ENCODE results near the gene NRXN3.

NRXN3 gene

GRCh38 chr14:79820866-79821535 is 1650.8 kb downstream of the NRXN3 start:
- DNase-seq = no peak

- DNase-seq = no peak
These were observed 1651.9 kb downstream of the NRXN3 start for GRCh38 chr14:79822034-79822433.

DNA sequence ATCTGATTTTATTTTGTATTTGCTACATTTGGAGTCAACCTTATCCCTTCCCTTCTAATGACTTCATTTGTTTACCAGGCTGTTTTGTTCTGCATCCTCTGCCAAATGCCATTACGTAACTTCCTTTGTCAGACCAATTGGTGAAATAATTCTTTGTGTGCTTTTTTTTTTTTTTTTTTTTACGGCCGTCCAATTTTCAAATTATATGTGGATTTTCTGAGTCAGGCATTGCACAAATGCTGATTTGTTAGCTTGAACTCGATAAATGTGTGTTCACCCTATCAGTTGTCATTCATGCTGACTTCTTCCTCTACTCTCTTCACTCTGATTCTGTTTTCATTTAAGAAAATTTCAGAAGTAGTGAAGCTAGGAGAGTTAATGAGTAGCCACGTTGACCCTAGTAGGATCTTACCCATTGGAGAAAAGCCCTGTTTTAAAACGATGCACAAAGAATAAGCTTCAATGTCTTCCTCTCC is 1654.9 kb downstream of the NRXN3 start:
- DNase-seq = no peak

DNA sequence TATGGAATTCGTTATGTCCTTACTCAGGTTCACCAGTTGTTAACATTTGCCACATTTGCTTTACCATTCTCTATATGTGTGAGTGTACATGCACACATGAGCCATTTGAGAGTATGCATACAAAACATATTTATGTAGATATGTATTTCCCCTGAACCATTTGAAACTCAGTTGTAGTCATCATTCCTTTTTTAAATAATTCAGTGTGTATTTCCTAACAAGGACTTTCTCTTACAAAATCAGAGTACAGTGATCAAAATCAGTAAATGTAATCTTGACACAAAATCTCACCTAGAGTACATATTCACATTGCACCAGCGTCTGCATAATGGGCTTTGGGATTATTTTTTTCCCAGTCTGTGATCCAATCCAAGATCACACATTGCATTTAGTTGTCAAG is 1656.2 kb downstream of the NRXN3 start:
- DNase-seq = no peak

DNA sequence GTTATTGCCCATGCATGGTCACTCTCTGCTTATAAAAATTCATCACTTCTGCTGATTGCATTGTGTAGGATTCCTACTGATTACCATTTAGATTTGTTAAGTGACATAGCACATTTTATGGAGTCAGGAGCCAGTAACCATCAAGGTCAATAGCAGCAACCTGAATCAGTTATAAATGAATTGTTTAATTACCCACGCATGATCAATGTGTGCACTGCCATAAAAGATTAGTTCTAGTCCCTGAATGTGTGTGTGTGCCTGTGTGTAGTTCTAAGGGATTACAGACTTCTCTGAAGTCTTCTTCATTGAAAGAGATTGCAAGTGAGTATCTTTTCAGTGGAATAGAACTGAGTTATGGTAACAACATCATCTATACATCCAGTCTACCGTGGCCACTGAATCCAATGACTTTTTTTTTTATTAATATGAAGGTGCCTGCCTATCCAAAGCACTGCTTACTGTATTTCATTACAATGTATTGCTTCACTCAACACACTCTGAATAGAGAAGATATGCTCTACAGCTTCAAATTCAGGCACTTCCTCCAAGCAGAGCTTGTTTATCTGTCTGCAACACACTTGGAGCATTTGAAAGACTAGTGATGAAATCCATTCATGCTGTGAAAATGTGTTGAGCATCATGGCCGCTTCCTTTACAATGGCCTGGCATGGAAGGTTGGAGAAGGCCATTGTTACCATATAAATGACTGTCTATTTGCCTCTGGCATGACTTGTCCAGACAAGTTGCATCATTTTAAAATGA is 1659.4 kb downstream of the NRXN3 start:
- DNase-seq = no peak

DNA sequence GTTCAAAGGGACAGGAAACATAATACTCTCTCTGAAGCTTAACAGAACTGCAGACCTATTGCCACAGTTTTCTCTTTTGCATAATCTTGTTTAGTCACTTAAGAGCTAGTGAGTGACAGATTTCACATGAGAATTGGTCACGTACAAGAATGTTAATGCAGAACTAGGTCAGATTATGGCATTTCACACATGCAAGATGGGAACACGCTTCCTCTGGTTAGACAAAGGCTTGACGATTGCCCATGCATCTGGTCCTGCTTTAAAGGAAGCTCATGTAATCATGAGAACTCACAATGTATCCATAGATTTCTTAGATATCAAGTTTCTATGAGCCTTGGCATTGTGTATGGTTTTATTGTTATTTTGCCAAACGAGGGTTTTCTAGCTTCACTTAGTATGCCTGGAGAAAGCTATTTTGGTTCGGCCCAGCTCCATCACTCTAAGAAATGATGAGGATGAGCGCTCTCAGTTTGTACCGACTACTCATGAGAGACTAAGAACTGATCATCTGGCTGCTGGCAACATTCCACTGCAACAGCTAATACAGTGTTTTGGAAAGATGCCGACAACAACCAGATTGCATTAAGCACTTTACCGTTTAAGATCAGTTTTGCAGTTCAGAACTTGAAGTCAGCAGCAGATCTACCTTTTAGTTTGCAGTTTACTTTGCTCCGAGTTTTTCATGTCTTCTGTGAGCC is 1661.2 kb downstream of the NRXN3 start:
- no peak for DNase-seq

- no peak for DNase-seq
These were observed 1663.6 kb downstream of the NRXN3 start for GRCh38 chr14:79833781-79834180.

GRCh38 chr14:79834868-79835267 is 1664.7 kb downstream of the NRXN3 start:
- no peak for DNase-seq

DNA sequence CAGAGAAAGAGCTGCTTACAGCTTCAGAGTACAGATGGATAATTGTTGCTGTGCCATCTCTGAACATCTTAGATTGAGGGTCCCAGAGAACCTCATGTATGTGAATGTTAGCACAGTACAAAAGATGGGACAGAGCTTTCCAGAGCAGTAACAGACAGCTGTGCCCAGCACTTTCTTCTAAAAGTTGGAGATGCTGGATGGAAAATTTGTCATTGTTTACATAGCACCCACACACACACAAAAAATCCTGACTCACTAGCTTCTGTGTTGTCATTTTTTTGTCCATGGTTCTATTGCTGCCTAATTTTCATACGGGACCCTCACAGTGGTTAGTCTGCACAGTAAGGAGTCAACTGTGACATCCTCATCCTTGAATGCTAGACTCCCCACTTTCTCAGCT is 1666.4 kb downstream of the NRXN3 start:
- no peak for DNase-seq

DNA sequence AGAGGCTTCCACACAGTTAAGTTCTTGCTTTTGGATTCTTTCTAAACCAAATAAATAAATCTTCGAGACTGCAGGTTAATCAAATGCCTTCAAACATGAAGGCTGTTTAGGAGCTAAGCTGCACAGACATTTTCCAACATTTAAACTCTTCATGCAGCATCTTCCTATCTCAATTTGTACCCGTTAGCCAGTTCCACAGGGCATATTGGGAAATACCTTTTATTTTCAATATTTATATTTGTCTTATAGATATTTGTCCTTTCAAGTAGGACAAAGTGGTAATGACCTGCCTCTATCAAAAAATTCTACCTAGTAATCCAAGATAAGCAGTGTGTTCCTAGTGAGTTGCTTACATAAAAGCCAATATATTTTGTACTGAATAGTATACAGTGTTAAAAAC is 1667.5 kb downstream of the NRXN3 start:
- DNase-seq = no peak

GRCh38 chr14:79840103-79840502 is 1669.9 kb downstream of the NRXN3 start:
- no peak for DNase-seq

DNA sequence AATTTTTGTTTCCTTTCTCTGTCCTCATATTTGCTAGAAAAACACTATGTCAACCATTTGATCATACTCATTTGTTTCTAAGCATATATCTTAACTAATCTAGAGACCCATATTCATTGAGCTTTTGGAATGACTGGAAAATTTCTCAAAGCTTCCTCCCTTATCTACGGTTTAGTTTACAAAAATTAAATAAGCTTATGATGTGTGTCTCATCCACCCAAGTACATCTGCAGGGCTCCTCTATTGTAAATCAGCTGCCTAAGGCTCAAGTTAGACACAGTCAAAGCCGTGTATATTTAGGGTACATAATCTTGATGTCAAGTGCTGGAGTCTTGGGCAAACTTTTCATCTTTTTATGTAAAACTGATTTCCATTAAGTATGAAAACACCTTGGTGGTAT is 1670.7 kb downstream of the NRXN3 start:
- no peak for DNase-seq

DNA sequence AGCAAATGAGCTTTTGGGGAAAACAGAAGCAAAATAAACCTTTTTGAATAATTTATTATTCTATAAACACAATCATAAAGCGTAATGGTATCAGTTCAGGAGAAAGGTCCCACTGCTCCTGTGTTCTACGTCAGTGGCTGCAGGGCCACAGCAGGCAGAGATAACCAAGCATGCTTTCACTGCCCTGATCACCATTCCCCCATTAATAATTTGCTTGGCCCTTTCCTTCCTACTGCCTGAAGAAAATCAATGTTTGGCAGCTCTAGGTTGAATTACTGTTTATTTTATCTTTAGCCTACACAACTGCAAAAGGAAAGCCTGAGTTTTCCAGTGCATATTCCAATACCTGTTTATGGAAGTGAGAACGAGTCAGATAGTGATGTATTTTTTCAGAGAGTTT is 1671.3 kb downstream of the NRXN3 start:
- DNase-seq = no peak

GRCh38 chr14:79842270-79842669 is 1672.1 kb downstream of the NRXN3 start:
- DNase-seq = no peak

DNA sequence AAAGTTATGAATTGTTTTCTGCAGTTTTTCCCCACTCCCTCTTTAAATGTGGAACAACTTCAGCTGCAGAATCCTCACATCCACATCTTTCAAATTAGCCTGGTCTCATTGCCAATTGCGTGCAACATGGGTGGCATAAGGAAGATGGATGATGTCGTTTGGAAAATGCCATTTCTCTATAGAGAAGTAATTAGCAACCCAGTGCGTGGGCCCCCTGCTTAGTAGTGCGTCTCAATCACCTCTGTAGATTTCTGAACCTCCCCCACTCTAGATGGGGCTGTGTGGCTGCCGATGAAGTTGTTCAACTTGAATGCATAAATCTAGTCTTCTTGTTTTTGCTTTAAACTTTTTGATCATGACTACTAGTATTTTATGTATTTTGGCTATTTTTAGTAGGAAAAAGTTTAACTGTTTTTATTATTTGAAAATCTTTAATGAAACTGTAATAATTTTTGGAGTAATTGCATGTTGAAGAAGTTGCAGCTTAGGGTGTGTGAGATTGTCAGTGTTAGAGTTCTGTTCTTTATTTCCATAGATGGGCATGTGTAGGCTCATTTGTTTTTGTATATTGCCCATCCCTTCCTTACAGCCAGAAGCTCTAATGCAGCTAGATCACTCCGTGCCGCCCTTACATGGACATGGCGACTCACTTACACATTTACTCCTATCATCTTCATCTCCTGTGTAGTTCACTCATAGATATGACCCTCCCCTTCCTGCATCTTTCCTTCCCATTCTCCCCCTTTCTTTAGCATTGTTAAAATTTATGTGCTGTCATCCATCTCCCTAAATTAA is 1683.0 kb downstream of the NRXN3 start:
- DNase-seq = no peak

DNA sequence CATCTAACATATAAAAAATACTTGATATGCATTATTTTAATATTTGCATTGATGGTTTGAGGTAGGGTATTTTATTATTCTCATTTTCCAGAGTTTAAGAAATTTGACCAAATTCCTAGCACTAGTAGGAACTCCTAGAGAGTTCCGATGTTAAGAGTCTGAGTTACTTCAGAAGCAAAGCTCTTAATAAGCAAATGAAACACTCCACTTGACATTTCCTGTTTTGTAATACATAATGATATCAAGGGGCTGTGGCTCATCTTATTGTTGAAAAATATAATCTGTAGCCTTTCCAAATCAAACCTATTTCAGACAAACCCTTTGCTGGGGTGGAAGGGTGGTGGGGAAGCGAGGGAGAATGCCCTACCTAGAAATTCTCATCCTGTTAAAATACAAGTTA is 1685.6 kb downstream of the NRXN3 start:
- DNase-seq = no peak

- no peak for DNase-seq
These were observed 1686.2 kb downstream of the NRXN3 start for GRCh38 chr14:79856381-79856780.

DNA sequence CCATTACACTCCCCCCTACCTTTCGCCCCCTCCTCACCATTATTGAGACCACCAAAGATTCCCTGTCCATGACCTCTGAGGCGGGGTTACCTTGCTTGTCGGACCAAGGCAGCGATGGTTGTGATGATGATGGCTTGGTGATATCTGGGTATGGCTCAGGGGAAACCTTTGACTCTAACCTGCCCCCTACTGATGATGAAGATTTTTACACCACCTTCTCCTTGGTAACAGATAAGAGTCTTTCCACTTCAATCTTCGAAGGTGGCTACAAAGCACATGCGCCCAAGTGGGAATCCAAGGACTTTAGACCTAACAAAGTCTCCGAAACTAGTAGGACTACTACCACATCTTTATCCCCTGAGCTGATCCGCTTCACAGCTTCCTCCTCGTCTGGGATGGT is 1690.9 kb downstream of the NRXN3 start:
- DNase-seq = no peak

DNA sequence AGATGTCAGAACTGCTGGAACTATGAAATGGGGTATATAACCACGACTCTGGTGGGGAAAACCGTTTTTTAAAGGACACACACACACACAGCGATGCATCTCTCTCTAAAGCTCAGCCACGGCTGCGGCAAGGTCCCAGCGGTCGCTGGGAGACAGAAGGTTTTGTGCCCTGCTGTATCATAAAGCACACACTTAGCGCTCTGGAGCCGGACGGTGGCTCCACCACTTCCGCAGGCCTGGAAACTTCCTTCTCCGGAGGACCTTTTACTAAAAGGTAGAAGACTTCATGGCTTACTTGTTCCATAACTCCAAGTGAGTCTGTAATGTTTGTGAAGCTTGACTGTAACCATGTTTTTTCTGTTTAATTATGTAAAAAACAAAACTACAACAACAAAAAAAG is 1691.9 kb downstream of the NRXN3 start:
- no peak for DNase-seq

- no peak for DNase-seq
These were observed 1701.0 kb downstream of the NRXN3 start for GRCh38 chr14:79871136-79871535.

- no peak for DNase-seq
These were observed 1708.1 kb downstream of the NRXN3 start for GRCh38 chr14:79878229-79878628.

DNA sequence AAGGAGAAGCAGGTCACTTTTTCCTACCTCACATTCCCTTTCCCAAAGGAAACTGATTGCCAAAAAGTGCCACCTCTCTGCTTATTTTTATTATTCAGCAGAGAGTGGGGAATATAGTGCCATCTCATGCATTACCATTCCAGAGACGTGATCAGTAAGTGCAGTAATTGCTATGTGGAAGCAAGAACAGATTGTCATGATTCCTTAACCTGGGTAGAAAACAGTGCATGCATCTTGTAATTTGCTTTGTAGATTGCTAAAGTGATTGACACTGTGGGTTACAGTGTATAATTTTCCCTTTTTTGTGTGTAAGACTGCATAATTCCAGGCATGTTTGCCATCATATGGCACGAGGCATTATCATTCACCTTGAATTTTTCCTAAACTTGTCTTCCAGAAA is 1708.6 kb downstream of the NRXN3 start:
- no peak for DNase-seq

GRCh38 chr14:79881299-79881698 is 1711.1 kb downstream of the NRXN3 start:
- DNase-seq = no peak
